GM12878 (cell line): Measurements from ENCODE around the gene PCDHGA1.
"Not testable (repeated sequence)": the region's sequence is repeated elsewhere in the genome, so short reads cannot be mapped to it uniquely, and the experiment has no call there.

Source experiments
- CTCF ChIP-seq, 3 experiments: IDR thresholded peaks in 2 of 3; conservative IDR thresholded peaks in 1 of 3; 2 replicates each; pipeline ENCODE4 v1.5.1; 2011; ENCODE audit warnings: low read depth in 3 of 3, low read length in 3 of 3, mild to moderate bottlenecking in 3 of 3, control low read depth in 2 of 3, moderate library complexity in 2 of 3, inconsistent platforms in 1 of 3, mixed read lengths in 1 of 3; ENCODE audit not compliant: control insufficient read depth in 2 of 3, insufficient read depth in 1 of 3; ENCODE audit errors: extremely low read depth in 1 of 3
- EP300 ChIP-seq, 2 experiments: fragments of 150-350 bp in 1 of 2; IDR thresholded peaks; 2 replicates each; pipeline ENCODE4 v1.6.1; 2011 to 2012; ENCODE audit warnings: low read depth in 2 of 2, low read length in 2 of 2, borderline replicate concordance in 1 of 2, improper control_type of control experiment in 1 of 2, inconsistent platforms in 1 of 2; ENCODE audit not compliant: control insufficient read depth in 1 of 2
- MEF2A ChIP-seq: IDR thresholded peaks from 2 replicates; pipeline ENCODE4 v1.6.1; 2011; ENCODE audit warnings: low read depth, mild to moderate bottlenecking, low read length, moderate library complexity; ENCODE audit not compliant: insufficient read depth
- POLR2A ChIP-seq: IDR thresholded peaks from 2 replicates; pipeline ENCODE4 v1.6.1; 2011; ENCODE audit warnings: low read depth, mild to moderate bottlenecking, low read length
- POLR2AphosphoS2 ChIP-seq: IDR thresholded peaks from 2 replicates; pipeline ENCODE4 v1.6.1; 2011; ENCODE audit warnings: low read depth, mild to moderate bottlenecking, low read length, improper control_type of control experiment, moderate library complexity
- RFX5 ChIP-seq: IDR thresholded peaks from 2 replicates; pipeline ENCODE4 v1.6.1; 2011; ENCODE audit warnings: low read depth, low read length, improper control_type of control experiment
- USF1 ChIP-seq: IDR thresholded peaks from 2 replicates; pipeline ENCODE4 v1.6.1; 2011; ENCODE audit warnings: borderline replicate concordance, low read depth, mild to moderate bottlenecking, moderate library complexity, mixed read lengths, low read length; ENCODE audit not compliant: insufficient read depth; ENCODE audit errors: extremely low read length

- TF ChIP-seq CTCF (IDR thresholded peaks at IDR 0.05 in 2 of 3, conservative IDR thresholded peaks at IDR 0.05 in 1 of 3; ENCODE audit: control insufficient read depth in 2 of 3, extremely low read depth in 1 of 3, insufficient read depth in 1 of 3, low read depth in 3 of 3, low read length in 3 of 3); USF1; MEF2A; RFX5; POLR2A; EP300 (IDR thresholded peaks at IDR 0.05; ENCODE audit: borderline replicate concordance in 1 of 2, control insufficient read depth in 1 of 2, low read depth in 2 of 2, low read length in 2 of 2); POLR2AphosphoS2: not testable (repeated sequence)
Observed at GRCh38 chr5:141432726-141433125, 102.4 kb downstream of the PCDHGA1 start.
